Hepatocyte (in vitro differentiated cells): Measurements from ENCODE around the gene SELENOF.

Experiments used
- CTCF ChIP-seq: fragments of 200-600 bp; sonication (generic); IDR thresholded peaks from 2 replicates; pipeline ENCODE4 v1.5.1; 2016; ENCODE audit warnings: antibody characterized with exemption, mild to moderate bottlenecking; ENCODE audit not compliant: poor library complexity
- EZH2 ChIP-seq: fragments of 200-600 bp; sonication (generic); IDR thresholded peaks from 2 replicates; pipeline ENCODE4 v1.6.1; 2016; ENCODE audit warnings: antibody characterized with exemption, mild to moderate bottlenecking, borderline replicate concordance
- EZH2phosphoT487 ChIP-seq: fragments of 200-600 bp; sonication (generic); IDR thresholded peaks from one replicate; pipeline ENCODE4 v1.6.1; 2018; ENCODE audit warnings: antibody characterized with exemption, mild to moderate bottlenecking, low read depth, moderate library complexity; ENCODE audit not compliant: unreplicated experiment, severe bottlenecking

DNA sequence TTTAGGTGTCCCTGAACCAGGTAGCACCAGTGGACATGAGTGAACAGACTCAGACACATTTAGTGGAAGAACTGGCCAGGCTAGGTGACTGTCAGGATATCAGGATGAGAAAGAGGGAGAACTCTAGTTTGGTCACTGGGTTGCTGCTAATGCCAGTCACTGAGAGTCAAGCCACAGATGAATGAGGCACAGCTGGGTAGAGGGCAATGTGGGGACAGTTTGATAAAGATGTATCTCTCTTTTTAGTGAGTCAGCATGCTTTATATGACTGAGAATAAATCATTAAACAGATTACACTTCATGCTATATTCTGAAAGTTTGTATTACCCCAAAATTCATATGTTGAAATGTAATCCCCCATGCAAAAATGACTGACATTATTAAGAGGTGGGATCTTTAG, 87.1 kb downstream of the SELENOF start:
- TF ChIP-seq EZH2 (no peak), CTCF (no peak), EZH2phosphoT487 (no peak)
